ES-I3 (cell line): ENCODE data around the gene MACROD2.

ENCODE experiments used
- H3K36me3 ChIP-seq: 2 replicates; pipeline ENCODE4 v1.6.1; 2013; ENCODE audit warnings: mild to moderate bottlenecking, low read length, control low read depth, moderate library complexity; ENCODE audit not compliant: insufficient read depth
- H3K4me1 ChIP-seq: 2 replicates; pipeline ENCODE4 v1.6.1; 2013; ENCODE audit warnings: mild to moderate bottlenecking, control low read depth, low read length; ENCODE audit not compliant: insufficient read depth
- H3K9ac ChIP-seq: 2 replicates; pipeline ENCODE4 v1.6.1; 2013; ENCODE audit warnings: low read depth, mild to moderate bottlenecking, low read length, moderate library complexity
- H3K9me3 ChIP-seq: 2 replicates; pipeline ENCODE4 v1.6.1; 2013; ENCODE audit warnings: mild to moderate bottlenecking, low read length, moderate library complexity; ENCODE audit not compliant: control insufficient read depth, insufficient read depth

Gene MACROD2

DNA sequence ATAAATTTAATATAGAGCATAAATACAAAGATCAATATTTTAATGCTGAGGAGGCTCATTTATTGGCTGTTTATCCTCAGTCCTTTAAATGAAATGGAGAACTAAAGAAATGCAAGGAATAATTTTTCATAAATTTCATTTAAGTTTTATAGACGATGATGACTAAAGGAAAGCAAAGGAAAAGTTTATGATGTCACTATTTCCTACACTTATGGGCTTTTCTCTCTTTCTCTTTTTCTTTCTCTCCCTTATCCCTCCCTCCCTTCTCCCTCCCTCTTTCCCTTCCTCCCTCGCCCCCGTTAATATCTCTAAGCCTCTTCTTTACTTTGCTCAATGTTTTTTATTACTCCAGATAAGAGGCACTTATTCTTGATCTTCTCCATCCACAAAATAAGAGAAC is 1231.8 kb downstream of the MACROD2 start:
- H3K9me3 ChIP-seq, result 0 out of 2 replicates have a peak, but pooled peaks cover 3% of the 10 kb centered on the region
- H3K36me3 ChIP-seq, result no peaks in the 10 kb centered on the region
- H3K4me1 ChIP-seq, result peaks cover 9% of the 10 kb centered on the region
- H3K9ac ChIP-seq, result no peak overlapping the region

DNA sequence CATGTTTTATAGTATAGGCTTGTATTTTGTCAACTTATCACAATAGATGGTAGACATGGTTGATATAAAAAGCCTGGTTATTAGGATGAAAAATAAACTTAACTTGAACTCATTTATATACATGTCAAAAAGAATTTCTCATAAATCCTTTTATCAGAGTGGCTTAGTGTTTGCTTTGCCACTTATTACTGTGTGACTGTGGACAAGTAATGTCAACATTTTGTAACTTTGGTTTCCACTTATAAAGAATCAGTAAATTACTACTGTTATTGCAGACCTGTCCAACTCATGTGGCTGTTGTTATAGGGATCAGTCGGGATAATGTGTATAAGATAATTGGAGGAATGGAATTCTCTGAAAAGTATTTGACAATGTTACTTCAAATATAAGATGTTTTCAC is 1236.9 kb downstream of the MACROD2 start:
- Histone ChIP-seq H3K9me3 (0 out of 2 replicates have a peak, but pooled peaks cover 3% of the 10 kb centered on the region), H3K9ac (no peak overlapping the region), H3K4me1 (no peaks in the 10 kb centered on the region), H3K36me3 (no peaks in the 10 kb centered on the region)

DNA sequence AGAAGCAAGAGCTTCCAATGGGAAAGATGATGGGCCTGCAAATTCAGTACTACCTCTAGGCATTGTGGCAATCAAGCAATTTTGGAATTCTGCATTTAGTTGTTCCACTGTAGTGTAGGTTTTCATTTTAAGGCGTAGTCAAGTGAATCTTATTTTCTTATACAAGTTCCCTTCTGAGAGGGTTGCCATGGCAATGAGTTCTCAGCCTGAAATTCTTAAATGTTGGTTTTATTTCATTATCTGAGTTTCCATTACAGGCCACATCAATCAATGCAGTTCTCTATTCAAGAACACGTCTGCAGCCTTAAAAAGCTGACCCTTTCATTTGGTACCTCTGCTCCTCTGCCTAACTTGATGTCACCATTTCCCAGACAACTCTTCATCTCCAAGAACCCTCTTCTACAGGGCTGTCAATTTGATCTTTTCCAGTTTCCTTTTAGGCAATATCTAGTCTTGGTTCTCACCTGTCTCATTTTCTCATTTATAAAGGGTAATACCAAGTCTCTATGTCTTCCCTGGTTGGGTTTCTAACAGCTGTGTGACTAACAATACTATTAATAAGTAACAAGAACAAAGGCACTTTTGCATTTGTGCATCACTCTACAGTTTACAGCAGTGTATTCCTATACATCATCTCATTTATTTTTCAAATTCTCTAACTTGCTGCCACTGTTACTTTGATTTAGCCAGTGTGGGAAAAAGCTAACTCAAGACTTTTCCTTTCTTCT is 1240.3 kb downstream of the MACROD2 start:
- H3K36me3 ChIP-seq, result no peaks in the 10 kb centered on the region
- no peaks in the 10 kb centered on the region for H3K4me1 ChIP-seq
- no peak overlapping the region for H3K9ac ChIP-seq
- H3K9me3 ChIP-seq, result no peaks in the 10 kb centered on the region

DNA sequence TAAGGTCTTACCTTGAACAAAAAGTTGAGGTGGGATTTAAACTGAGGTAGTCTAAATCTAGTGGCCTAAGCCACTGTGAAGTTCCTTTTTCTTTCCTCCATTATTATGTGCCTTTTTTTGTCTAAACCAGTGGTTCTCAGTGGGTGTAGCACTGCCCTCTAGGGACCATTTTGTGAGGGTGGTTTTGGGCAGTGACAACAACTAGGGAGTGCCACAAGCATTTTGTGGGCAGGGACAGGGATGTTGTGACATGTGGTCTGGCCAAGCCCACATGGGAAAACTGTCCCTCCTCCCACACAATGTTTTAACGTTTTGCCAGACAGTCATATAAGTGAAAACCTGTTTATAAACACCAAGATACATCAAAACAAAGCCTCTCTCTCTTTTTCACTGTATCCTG is 1241.5 kb downstream of the MACROD2 start:
- no peaks in the 10 kb centered on the region for H3K36me3 ChIP-seq
- peaks cover 3% of the 10 kb centered on the region; the same call in 1 of the 2 replicates for H3K9me3 ChIP-seq
- no peaks in the 10 kb centered on the region for H3K4me1 ChIP-seq
- no peak overlapping the region for H3K9ac ChIP-seq

DNA sequence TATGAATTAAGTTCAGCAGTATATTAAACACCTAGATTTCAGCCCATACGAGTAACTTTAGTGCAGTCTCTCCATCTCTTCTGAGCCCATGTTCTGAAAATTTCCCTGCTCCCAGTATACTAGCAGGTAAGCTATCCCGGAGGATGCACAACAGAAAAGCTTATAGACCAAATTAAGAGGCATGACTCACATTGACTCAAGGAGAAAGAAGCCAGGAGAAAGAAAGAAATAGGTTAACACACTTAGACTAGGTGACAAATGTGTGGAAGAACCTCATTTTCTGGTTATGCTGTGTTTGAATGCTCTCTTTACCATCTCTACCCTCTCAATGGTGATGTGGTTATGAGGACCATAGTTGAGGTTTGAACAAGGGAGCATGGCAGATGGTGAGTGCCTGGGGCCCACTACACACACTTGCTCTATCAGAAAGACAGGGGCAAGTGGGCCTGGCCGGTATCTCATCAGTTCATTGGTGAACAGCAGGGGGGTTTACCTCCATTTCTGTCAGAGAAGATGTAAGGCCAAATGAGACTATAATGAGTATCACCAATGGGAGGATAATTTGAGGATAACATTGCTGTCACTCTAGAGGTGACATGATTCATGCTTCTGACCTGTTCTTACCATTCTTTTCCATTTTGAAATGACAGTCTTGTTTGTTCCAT is 1244.4 kb downstream of the MACROD2 start:
- Histone ChIP-seq H3K9ac (no peak overlapping the region), H3K36me3 (no peaks in the 10 kb centered on the region), H3K9me3 (peaks cover 3% of the 10 kb centered on the region; the same call in 1 of the 2 replicates), H3K4me1 (no peaks in the 10 kb centered on the region)

DNA sequence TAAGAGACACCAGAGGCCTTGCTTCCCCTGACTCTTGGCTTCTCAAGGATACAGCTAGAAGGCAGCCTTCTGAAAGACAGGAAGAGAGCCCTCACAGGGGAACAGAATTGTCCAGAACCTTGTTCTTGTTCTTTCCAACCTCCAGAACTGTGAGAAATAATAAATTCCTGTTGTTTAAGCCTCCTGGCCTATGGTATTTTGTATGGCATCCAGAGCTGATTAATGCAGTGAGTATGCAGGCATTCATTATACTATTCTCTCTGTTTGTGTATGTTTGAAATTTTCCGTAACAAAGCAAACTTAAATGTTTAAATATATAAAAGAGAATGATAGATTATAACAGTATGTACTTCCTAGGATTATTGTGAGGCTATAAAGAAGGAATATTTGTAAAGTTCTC is 1245.5 kb downstream of the MACROD2 start:
- Histone ChIP-seq H3K9me3 (peaks cover 3% of the 10 kb centered on the region; the same call in 1 of the 2 replicates), H3K9ac (no peak overlapping the region), H3K4me1 (no peaks in the 10 kb centered on the region), H3K36me3 (no peaks in the 10 kb centered on the region)

DNA sequence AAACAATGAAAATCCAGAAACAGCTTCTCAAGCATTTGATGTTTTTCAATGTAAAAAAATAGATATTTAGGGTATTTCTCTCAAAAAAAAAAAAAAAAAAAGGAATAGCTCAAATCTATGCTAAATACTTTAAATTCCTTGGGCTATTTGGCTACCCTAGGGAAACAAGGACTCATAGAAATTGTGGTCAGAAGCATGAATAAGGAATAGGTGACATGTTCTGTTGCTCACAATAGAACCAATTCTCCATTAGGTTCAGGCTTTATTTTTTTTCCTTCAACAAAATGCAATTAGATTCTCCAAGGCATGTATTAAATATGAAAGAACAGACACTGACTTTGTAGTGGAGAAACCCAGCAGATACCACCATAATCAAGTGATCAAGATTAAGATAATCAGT is 1246.4 kb downstream of the MACROD2 start:
- no peak overlapping the region for H3K9ac ChIP-seq
- peaks cover 3% of the 10 kb centered on the region; the same call in 1 of the 2 replicates for H3K9me3 ChIP-seq
- no peaks in the 10 kb centered on the region for H3K4me1 ChIP-seq
- no peaks in the 10 kb centered on the region for H3K36me3 ChIP-seq

DNA sequence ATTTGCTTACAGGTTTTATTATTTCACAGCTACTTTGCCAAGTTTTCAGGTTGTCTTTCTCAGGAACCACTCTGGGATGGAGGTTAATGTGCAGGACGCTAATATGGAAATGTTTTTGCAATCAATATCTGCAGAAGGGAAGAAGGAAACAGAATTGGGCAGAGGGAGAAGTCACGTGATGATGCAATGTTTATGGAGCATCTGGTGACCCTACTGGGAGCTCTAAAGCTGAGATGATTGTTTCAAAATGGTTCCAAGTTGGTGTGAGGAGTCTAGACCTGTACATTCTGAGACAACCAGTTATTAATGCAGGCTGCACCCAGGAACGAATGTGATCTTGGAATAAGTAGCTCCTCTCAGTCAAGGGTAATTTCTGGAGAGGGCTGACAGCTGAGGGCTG is 1247.5 kb downstream of the MACROD2 start:
- H3K9me3 ChIP-seq, result peaks cover 3% of the 10 kb centered on the region; the same call in 1 of the 2 replicates
- H3K4me1 ChIP-seq, result no peaks in the 10 kb centered on the region
- H3K36me3 ChIP-seq, result no peaks in the 10 kb centered on the region
- H3K9ac ChIP-seq, result no peak overlapping the region

DNA sequence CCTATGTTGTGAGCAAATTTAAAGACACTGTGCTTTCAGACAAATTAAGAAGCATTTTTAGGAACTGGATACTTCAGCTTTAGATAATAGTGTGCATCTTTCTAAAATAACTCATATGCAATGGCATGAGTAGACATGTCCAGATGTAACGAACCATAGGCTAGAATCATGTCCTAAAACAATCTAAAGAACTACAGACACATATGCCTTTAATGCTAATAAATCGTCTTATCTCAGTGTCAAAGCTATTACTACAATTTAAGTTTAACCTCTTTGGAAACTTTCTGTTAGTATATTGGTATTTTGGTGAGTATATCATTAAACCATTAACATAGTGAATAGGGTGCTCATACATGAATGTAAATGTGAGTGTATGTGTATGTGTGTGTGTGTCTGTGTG is 1250.6 kb downstream of the MACROD2 start:
- H3K36me3 ChIP-seq, result no peaks in the 10 kb centered on the region
- peaks cover 4% of the 10 kb centered on the region; the same call in 1 of the 2 replicates for H3K4me1 ChIP-seq
- H3K9me3 ChIP-seq, result peaks cover 3% of the 10 kb centered on the region; the same call in 1 of the 2 replicates
- H3K9ac ChIP-seq, result no peak overlapping the region

DNA sequence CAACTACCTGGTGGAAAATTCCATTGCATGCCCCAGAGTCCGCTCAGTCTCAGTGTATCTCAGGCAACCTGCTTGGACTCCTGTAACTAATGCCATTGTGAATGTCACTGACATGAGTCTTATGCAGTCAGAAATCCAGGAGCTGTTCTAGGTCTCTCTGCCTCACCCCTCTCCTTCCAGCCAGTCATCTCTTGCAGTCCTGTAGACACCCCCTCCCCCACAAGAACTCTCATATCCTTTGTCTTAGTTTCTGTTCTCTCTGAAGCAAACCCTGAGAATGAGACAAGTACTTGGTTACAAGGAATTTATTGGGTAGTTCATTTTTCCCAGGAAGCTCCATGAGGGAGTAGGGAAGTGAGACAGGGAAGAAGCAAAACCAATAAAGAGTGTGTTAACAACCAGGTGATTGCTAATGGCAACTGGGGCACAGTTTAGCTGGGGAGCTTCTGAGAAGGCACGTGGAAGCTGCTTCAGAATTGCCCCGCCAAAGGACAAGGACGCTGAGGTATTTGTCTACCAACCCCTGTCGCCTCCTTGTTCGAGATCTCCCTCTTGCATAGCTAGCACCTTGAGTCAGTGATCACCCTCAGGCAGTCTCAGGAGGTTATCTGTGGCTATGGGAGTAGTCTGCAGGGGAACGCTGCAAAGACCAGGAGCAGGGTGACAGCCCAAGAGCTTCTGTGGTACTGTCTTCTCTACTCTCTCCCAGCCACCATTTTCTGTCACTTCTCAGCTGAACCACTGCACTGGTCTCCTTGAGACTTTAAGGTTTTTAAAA is 1253.5 kb downstream of the MACROD2 start:
- Histone ChIP-seq H3K9ac (no peak overlapping the region), H3K4me1 (peaks cover 4% of the 10 kb centered on the region; the same call in 1 of the 2 replicates), H3K9me3 (no peaks in the 10 kb centered on the region), H3K36me3 (no peaks in the 10 kb centered on the region)

DNA sequence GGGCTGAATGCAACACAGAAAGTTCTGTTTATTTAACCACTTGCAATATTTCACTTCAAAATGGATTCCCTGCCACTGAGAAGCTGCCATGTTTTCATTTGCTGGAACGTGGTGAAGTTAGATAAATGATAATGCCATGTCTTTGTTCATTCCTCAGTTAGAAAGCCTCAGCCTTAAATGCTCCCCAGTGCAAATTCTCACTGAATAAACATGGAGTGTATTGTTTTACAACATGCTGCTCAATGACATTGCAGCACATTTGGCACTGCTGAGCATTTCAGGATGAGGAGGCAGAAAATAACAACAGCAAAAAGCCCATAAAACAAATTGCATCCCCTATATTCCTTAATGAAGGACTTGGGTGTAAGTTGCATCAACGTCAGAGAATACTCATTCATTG is 1255.9 kb downstream of the MACROD2 start:
- Histone ChIP-seq H3K9me3 (no peaks in the 10 kb centered on the region), H3K36me3 (no peaks in the 10 kb centered on the region)

DNA sequence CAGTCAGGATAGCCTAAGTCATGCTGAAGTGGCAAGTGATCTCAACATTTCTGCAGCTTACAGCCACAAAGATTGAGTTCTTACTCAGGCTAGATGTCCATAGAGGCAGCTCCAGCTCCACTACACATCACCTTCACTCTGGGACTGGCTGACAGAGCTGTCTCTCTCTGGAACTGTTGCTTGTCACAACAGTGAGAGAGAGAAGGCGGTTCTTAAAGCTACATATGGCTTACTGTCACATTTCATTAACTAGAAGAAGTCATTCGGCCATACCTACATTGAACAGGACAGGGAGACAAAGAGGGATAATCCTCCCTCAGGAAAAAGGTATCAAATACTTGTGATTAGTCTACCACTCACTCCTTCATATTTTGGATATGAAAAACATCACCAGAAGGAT is 1257.0 kb downstream of the MACROD2 start:
- Histone ChIP-seq H3K36me3 (no peaks in the 10 kb centered on the region), H3K4me1 (peaks cover 4% of the 10 kb centered on the region; the same call in 1 of the 2 replicates), H3K9ac (no peak overlapping the region), H3K9me3 (no peaks in the 10 kb centered on the region)

More for the DNA sequence above, 1255.9 kb downstream of the MACROD2 start:
- Histone ChIP-seq H3K4me1 (peaks cover 4% of the 10 kb centered on the region; the same call in 1 of the 2 replicates), H3K9ac (no peak overlapping the region)

DNA sequence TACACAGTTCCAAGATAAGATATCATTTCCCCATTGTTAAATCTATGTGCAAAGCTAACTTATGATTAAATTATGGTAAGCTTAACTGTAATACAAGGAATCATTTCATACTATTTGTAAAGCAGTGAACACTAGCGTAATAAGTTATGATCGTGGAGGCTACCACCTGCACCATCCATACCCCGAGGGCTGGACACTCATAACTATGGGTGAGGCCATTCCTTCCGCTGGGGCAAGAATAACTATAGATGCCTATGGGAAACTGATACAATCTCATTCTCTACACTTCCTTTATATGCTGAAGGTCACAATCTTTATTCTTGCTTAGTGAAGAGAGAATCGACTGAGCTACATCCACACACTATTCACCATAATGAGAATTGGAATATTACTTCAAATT is 1258.1 kb downstream of the MACROD2 start:
- Histone ChIP-seq H3K9me3 (no peaks in the 10 kb centered on the region), H3K9ac (no peak overlapping the region), H3K4me1 (peaks cover 4% of the 10 kb centered on the region; the same call in 1 of the 2 replicates), H3K36me3 (no peaks in the 10 kb centered on the region)
